ELR (cell line): ENCODE measurements around the gene DLG2.
A peak's percentile ranks its signal among the peaks of the same experiment; 100 is the strongest.
"Not testable (repeated sequence)": the region's sequence is repeated elsewhere in the genome, so short reads cannot be mapped to it uniquely, and the experiment has no call there.

ENCODE experiments used
- DNase-seq: peaks from one replicate; pipeline ENCODE4 v3.0.0-alpha.2; 2015; ENCODE audit warnings: low read depth

DLG2 gene

GRCh38 chr11:85627332-85627997, at the start of gene DLG2:
TSS of gene DLG2 (minus strand) at chr11:85627344.
- DNase-seq, result peak; percentile 54

- DNase-seq, result no peak
These were observed 46.2 kb upstream of the DLG2 start for GRCh38 chr11:85673393-85673792.

- peak; percentile 47 for DNase-seq
These were observed 45.2 kb upstream of the DLG2 start for GRCh38 chr11:85672105-85672902.

- not testable (repeated sequence) for DNase-seq
These were observed 44.0 kb upstream of the DLG2 start for GRCh38 chr11:85670949-85671663.

- DNase-seq, result no peak
These were observed 41.0 kb upstream of the DLG2 start for GRCh38 chr11:85668157-85668556.

- no peak for DNase-seq
These were observed 39.5 kb upstream of the DLG2 start for GRCh38 chr11:85666687-85667086.

- no peak for DNase-seq
These were observed 38.6 kb upstream of the DLG2 start for GRCh38 chr11:85665733-85666132.

GRCh38 chr11:85664615-85665481, 37.7 kb upstream of the DLG2 start, which contains the start of gene CREBZF:
TSS of gene CREBZF (minus strand) at chr11:85665129. CDS start at chr11:85664875, 254 bp downstream.
- peak; percentile 96 for DNase-seq

- peak; percentile 69 for DNase-seq
These were observed 36.8 kb upstream of the DLG2 start for GRCh38 chr11:85663753-85664614.

GRCh38 chr11:85663080-85663752, 36.1 kb upstream of the DLG2 start:
- DNase-seq, result peak; percentile 34

GRCh38 chr11:85661972-85662664, 35.0 kb upstream of the DLG2 start:
- DNase-seq, result no peak

- no peak for DNase-seq
These were observed 31.0 kb upstream of the DLG2 start for GRCh38 chr11:85658180-85658579.

- no peak for DNase-seq
These were observed 29.6 kb upstream of the DLG2 start for GRCh38 chr11:85656777-85657176.

GRCh38 chr11:85654343-85654742, 27.2 kb upstream of the DLG2 start:
- not testable (repeated sequence) for DNase-seq

GRCh38 chr11:85652786-85653447, 25.8 kb upstream of the DLG2 start:
- DNase-seq, result no peak

GRCh38 chr11:85651118-85651517, 24.0 kb upstream of the DLG2 start:
- no peak for DNase-seq

- peak; percentile 86 for DNase-seq
These were observed 20.6 kb upstream of the DLG2 start, which contains the start of gene TMEM126A for GRCh38 chr11:85647604-85648299. TSS of gene TMEM126A (plus strand) at chr11:85647967. CDS start at chr11:85650256, 2,289 bp downstream.

- peak; percentile 22 for DNase-seq
These were observed 19.9 kb upstream of the DLG2 start for GRCh38 chr11:85647078-85647477.
